HAP-1 (cell line): ENCODE results near the gene SLC13A3.
A peak's percentile ranks its signal among the peaks of the same experiment; 100 is the strongest.

Source experiments
- DNase-seq, 2 experiments: peaks; one replicate each; pipeline ENCODE4 v3.0.0-alpha.2; 2016 to 2020; ENCODE audit warnings: low spot score in 2 of 2
- H3K27me3 ChIP-seq: fragments of 250-450 bp; sonication (Bioruptor Pico); 2 replicates; pipeline ENCODE4 v1.5.1; 2020; ENCODE audit warnings: low read depth, mild to moderate bottlenecking, moderate library complexity
- H3K36me3 ChIP-seq: fragments of 250-450 bp; sonication (Bioruptor Pico); replicated peaks from 2 replicates; pipeline ENCODE4 v1.5.1; 2020; ENCODE audit warnings: mild to moderate bottlenecking
- H3K4me1 ChIP-seq: fragments of 250-450 bp; sonication (Bioruptor Pico); 2 replicates; pipeline ENCODE4 v1.5.1; 2020; ENCODE audit warnings: mild to moderate bottlenecking
- H3K4me3 ChIP-seq: fragments of 250-450 bp; sonication (Bioruptor Pico); 2 replicates; pipeline ENCODE4 v1.5.1; 2020; ENCODE audit warnings: mild to moderate bottlenecking, moderate library complexity
- H3K9me3 ChIP-seq: fragments of 250-450 bp; sonication (Bioruptor Pico); 2 replicates; pipeline ENCODE4 v1.5.1; 2020; ENCODE audit warnings: mild to moderate bottlenecking, moderate library complexity
- in situ Hi-C: fragments of 300-500 bp; cut with MboI; formaldehyde crosslinking; loops from 3 replicates; pipeline ENCODE4 v1.14.3; 2020; ENCODE audit warnings: low sequenced_read_pairs, inconsistent platforms, mixed read lengths

SLC13A3 gene

GRCh38 chr20:46573788-46574584, 77.3 kb downstream of the SLC13A3 start:
- in situ Hi-C loops: no loop called here
- Histone ChIP-seq H3K36me3 (no peaks in the 10 kb centered on the region), H3K27me3 (peaks cover 10% of the 10 kb centered on the region; the same call in 1 of the 2 replicates), H3K4me3 (no peak overlapping the region), H3K9me3 (no peaks in the 10 kb centered on the region), H3K4me1 (no peaks in the 10 kb centered on the region)
- no peak for DNase-seq

GRCh38 chr20:46573234-46573633, 78.0 kb downstream of the SLC13A3 start:
- in situ Hi-C loops: no loop called here
- H3K36me3 ChIP-seq: no peaks in the 10 kb centered on the region
- peaks cover 10% of the 10 kb centered on the region; the same call in 1 of the 2 replicates for H3K27me3 ChIP-seq
- no peak overlapping the region for H3K4me3 ChIP-seq
- DNase-seq: no peak
- H3K9me3 ChIP-seq: no peaks in the 10 kb centered on the region
- no peaks in the 10 kb centered on the region for H3K4me1 ChIP-seq

GRCh38 chr20:46572790-46573189, 78.5 kb downstream of the SLC13A3 start:
- in situ Hi-C loops: no loop called here
- Histone ChIP-seq H3K36me3 (no peaks in the 10 kb centered on the region), H3K4me3 (no peak overlapping the region), H3K9me3 (no peaks in the 10 kb centered on the region), H3K4me1 (no peaks in the 10 kb centered on the region), H3K27me3 (peaks cover 10% of the 10 kb centered on the region; the same call in 1 of the 2 replicates)
- DNase-seq: no peak

- peaks cover 10% of the 10 kb centered on the region; the same call in 1 of the 2 replicates for H3K27me3 ChIP-seq
- H3K4me3 ChIP-seq: no peak overlapping the region
- no peaks in the 10 kb centered on the region for H3K36me3 ChIP-seq
- in situ Hi-C loops: no loop called here
- no peak for DNase-seq
- no peaks in the 10 kb centered on the region for H3K9me3 ChIP-seq
- H3K4me1 ChIP-seq: no peaks in the 10 kb centered on the region
Observed at GRCh38 chr20:46572153-46572552, 79.1 kb downstream of the SLC13A3 start.

GRCh38 chr20:46571418-46571817, 79.8 kb downstream of the SLC13A3 start:
- Histone ChIP-seq H3K4me3 (no peak overlapping the region), H3K4me1 (no peaks in the 10 kb centered on the region), H3K36me3 (no peaks in the 10 kb centered on the region), H3K27me3 (peaks cover 10% of the 10 kb centered on the region; the same call in 1 of the 2 replicates), H3K9me3 (no peaks in the 10 kb centered on the region)
- DNase-seq: no peak
- in situ Hi-C loops: no loop called here

- Histone ChIP-seq H3K4me1 (no peaks in the 10 kb centered on the region), H3K27me3 (peaks cover 10% of the 10 kb centered on the region; the same call in 1 of the 2 replicates)
Observed at GRCh38 chr20:46570956-46571355, 80.3 kb downstream of the SLC13A3 start.

GRCh38 chr20:46569961-46570360, 81.3 kb downstream of the SLC13A3 start:
- in situ Hi-C loops: no loop called here
- Histone ChIP-seq H3K4me1 (no peaks in the 10 kb centered on the region), H3K36me3 (no peaks in the 10 kb centered on the region), H3K4me3 (no peak overlapping the region), H3K9me3 (no peaks in the 10 kb centered on the region), H3K27me3 (peaks cover 7% of the 10 kb centered on the region; the same call in 1 of the 2 replicates)
- DNase-seq: no peak

More at GRCh38 chr20:46570956-46571355, 80.3 kb downstream of the SLC13A3 start:
- Histone ChIP-seq H3K36me3 (no peaks in the 10 kb centered on the region), H3K9me3 (no peaks in the 10 kb centered on the region), H3K4me3 (no peak overlapping the region)
- in situ Hi-C loops: no loop called here
- DNase-seq: no peak

GRCh38 chr20:46568570-46569129, 82.6 kb downstream of the SLC13A3 start:
- no peaks in the 10 kb centered on the region for H3K36me3 ChIP-seq
- H3K4me3 ChIP-seq: no peak overlapping the region
- H3K4me1 ChIP-seq: no peaks in the 10 kb centered on the region
- DNase-seq: peak in 1 of 2 experiments; percentile 50
- H3K27me3 ChIP-seq: peaks cover 8% of the 10 kb centered on the region; the same call in 1 of the 2 replicates
- H3K9me3 ChIP-seq: no peaks in the 10 kb centered on the region
- in situ Hi-C loops: no loop called here

GRCh38 chr20:46566125-46566524, 85.1 kb downstream of the SLC13A3 start:
- H3K9me3 ChIP-seq: no peaks in the 10 kb centered on the region
- no peak for DNase-seq
- peaks cover 2% of the 10 kb centered on the region; the same call in 1 of the 2 replicates for H3K27me3 ChIP-seq
- H3K4me1 ChIP-seq: no peaks in the 10 kb centered on the region; the same call in none of the 2 replicates
- in situ Hi-C loops: no loop called here
- no peak overlapping the region for H3K4me3 ChIP-seq
- no peaks in the 10 kb centered on the region for H3K36me3 ChIP-seq

- no peak for DNase-seq
- H3K36me3 ChIP-seq: no peaks in the 10 kb centered on the region
- no peaks in the 10 kb centered on the region for H3K9me3 ChIP-seq
- no peak overlapping the region for H3K4me3 ChIP-seq
- H3K4me1 ChIP-seq: no peaks in the 10 kb centered on the region; the same call in none of the 2 replicates
- H3K27me3 ChIP-seq: peaks cover 2% of the 10 kb centered on the region; the same call in 1 of the 2 replicates
- in situ Hi-C loops: no loop called here
Observed at GRCh38 chr20:46564241-46564957, 86.9 kb downstream of the SLC13A3 start.

GRCh38 chr20:46563860-46564221, 87.4 kb downstream of the SLC13A3 start:
- Histone ChIP-seq H3K4me1 (no peaks in the 10 kb centered on the region; the same call in none of the 2 replicates), H3K4me3 (no peak overlapping the region), H3K36me3 (no peaks in the 10 kb centered on the region), H3K27me3 (peaks cover 2% of the 10 kb centered on the region; the same call in 1 of the 2 replicates), H3K9me3 (no peaks in the 10 kb centered on the region)
- no peak for DNase-seq
- in situ Hi-C loops: no loop called here

GRCh38 chr20:46563170-46563859, 87.9 kb downstream of the SLC13A3 start:
- DNase-seq: peak in 1 of 2 experiments; percentile 19
- H3K4me3 ChIP-seq: no peak overlapping the region
- H3K27me3 ChIP-seq: peaks cover 2% of the 10 kb centered on the region; the same call in 1 of the 2 replicates
- H3K4me1 ChIP-seq: no peaks in the 10 kb centered on the region; the same call in none of the 2 replicates
- H3K36me3 ChIP-seq: no peaks in the 10 kb centered on the region
- in situ Hi-C loops: no loop called here
- no peaks in the 10 kb centered on the region for H3K9me3 ChIP-seq
